HG03066 (cell line): ENCODE data around the gene CALCOCO1.
"Not testable (repeated sequence)": the region's sequence is repeated elsewhere in the genome, so short reads cannot be mapped to it uniquely, and the experiment has no call there.

Source experiments
- ATAC-seq: cut with Tn5 transposase; IDR thresholded peaks from one replicate; pipeline ENCODE4 v1.9.1; 2021; ENCODE audit warnings: low read depth; ENCODE audit not compliant: unreplicated experiment

The CALCOCO1 gene

GRCh38 chr12:53735556-53735955 lies 8.3 kb upstream of the CALCOCO1 start:
- ATAC-seq: no peak

GRCh38 chr12:53734425-53734824 lies 7.2 kb upstream of the CALCOCO1 start:
- ATAC-seq: no peak

- no peak for ATAC-seq
These were observed 6.6 kb upstream of the CALCOCO1 start for GRCh38 chr12:53733807-53734200.

GRCh38 chr12:53733051-53733806 lies 6.0 kb upstream of the CALCOCO1 start:
- ATAC-seq: no peak

- no peak for ATAC-seq
These were observed 2.4 kb upstream of the CALCOCO1 start for GRCh38 chr12:53729644-53730043.

GRCh38 chr12:53728206-53728605 lies 954 bp upstream of the CALCOCO1 start:
- no peak for ATAC-seq

- no peak for ATAC-seq
These were observed 324 bp downstream of the CALCOCO1 start for GRCh38 chr12:53726946-53727309.

GRCh38 chr12:53726341-53726740 lies 911 bp downstream of the CALCOCO1 start:
- no peak for ATAC-seq

- no peak for ATAC-seq
These were observed 1.4 kb downstream of the CALCOCO1 start for GRCh38 chr12:53725824-53726223.

GRCh38 chr12:53722450-53723041 lies 4.7 kb downstream of the CALCOCO1 start:
- no peak for ATAC-seq

- ATAC-seq: no peak
These were observed 6.3 kb downstream of the CALCOCO1 start for GRCh38 chr12:53720946-53721345.

GRCh38 chr12:53719649-53720048 lies 7.6 kb downstream of the CALCOCO1 start:
- no peak for ATAC-seq

- ATAC-seq: not testable (repeated sequence)
These were observed 8.7 kb downstream of the CALCOCO1 start for GRCh38 chr12:53718567-53718966.

- ATAC-seq: no peak
These were observed 9.9 kb downstream of the CALCOCO1 start for GRCh38 chr12:53717319-53717718.

GRCh38 chr12:53714004-53714403 lies 13.2 kb downstream of the CALCOCO1 start:
- no peak for ATAC-seq

- ATAC-seq: no peak
These were observed 13.7 kb downstream of the CALCOCO1 start for GRCh38 chr12:53713516-53713915.

GRCh38 chr12:53712059-53712643 lies 15.1 kb downstream of the CALCOCO1 start:
- no peak for ATAC-seq

GRCh38 chr12:53710091-53710490 lies 17.2 kb downstream of the CALCOCO1 start:
- ATAC-seq: no peak

GRCh38 chr12:53709671-53710070 lies 17.6 kb downstream of the CALCOCO1 start:
- ATAC-seq: no peak

GRCh38 chr12:53706080-53706479 lies 21.2 kb downstream of the CALCOCO1 start:
- ATAC-seq: no peak

GRCh38 chr12:53703756-53704155 lies 23.5 kb downstream of the CALCOCO1 start:
- no peak for ATAC-seq
